ENCODE measurements around the gene BTRC. TPM values are rescaled to one million over a fixed set of nuclear protein-coding genes. Genes with fewer than 3 reads are reported as not detected.
A peak's percentile ranks its signal among the peaks of the same experiment; 100 is the strongest.

Gene BTRC
- polyA plus RNA-seq (2013), result 6.8 and 7.6 TPM in 2 replicates

DNA sequence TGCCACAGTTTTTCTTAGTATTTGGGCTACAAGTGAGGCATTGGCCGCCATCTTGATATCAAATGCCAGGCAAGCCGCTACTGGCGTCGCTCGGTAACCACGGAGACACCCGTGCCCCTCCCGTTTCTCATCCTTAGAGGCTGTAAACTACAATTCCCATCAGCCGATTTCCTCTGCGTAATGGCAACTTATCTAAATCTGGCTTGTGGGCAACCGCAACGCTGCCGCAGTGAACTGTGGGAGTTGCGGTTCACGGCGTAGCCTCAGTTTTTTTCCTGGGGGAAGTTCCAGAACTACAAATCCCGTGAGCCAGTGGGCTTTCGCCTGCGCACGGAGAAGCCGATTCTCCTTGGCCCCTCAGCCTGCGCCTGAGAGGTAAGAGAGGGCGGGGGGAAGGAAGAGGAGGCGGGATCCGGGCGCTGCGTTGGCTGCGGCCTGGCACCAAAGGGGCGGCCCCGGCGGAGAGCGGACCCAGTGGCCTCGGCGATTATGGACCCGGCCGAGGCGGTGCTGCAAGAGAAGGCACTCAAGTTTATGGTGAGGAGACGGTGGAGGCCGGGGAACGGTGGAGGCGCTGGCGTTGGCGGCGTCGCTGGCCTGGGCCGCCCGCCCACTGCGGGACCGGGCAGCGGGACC is at the start of gene BTRC:
Gene BTRC, plus strand, starts transcription at position 474 of the 636 bp plus-strand sequence. Its CDS starts 16 bp downstream, at position 490.
- peaks cover 0 to 2% of the 10 kb centered on the region in 2 experiments for H3K36me3 ChIP-seq (ENCODE audit: control insufficient read depth in 1 of 2, insufficient read depth in 2 of 2, low read length in 2 of 2)
- no CpG with 5 or more reads among the region's 50 CpGs for whole genome bisulfite sequencing (ENCODE audit: extremely low coverage, insufficient coverage, insufficient read length)
- no peaks in the 10 kb centered on the region for H3K9me3 ChIP-seq (ENCODE audit: insufficient read depth, low read depth, low read length)
- H3K4me3 ChIP-seq (ENCODE audit: low read depth, low read length), result peak within 1 kb of the TSS; percentile 99
- H2BK12ac ChIP-seq (ENCODE audit: low read length), result no peak within 1 kb of the TSS
- peak within 1 kb of the TSS; percentile 90 for H3K9ac ChIP-seq (ENCODE audit: low read length)
- H3K18ac ChIP-seq (ENCODE audit: low read length), result peak within 1 kb of the TSS; percentile 83
- peaks cover 7% of the 10 kb centered on the region for H3K79me1 ChIP-seq (ENCODE audit: low read length)
- peak within 1 kb of the TSS; percentile 97 for H2AFZ ChIP-seq (ENCODE audit: insufficient read depth, low read length, poor library complexity)
- peaks cover 7% of the 10 kb centered on the region for H3K79me2 ChIP-seq (ENCODE audit: control insufficient read depth, insufficient read depth, low read length, poor library complexity)
- no peak within 1 kb of the TSS for H2AK5ac ChIP-seq (ENCODE audit: low read length)
- peak within 1 kb of the TSS; percentile 86 for H3K27ac ChIP-seq (ENCODE audit: low read depth, low read length)
- peak within 1 kb of the TSS; percentile 92 for H4K8ac ChIP-seq (ENCODE audit: low read depth, low read length)
- no peak within 1 kb of the TSS for H3K23ac ChIP-seq (ENCODE audit: low read length)
- peak; percentile 99 for DNase-seq
- peak within 1 kb of the TSS; percentile 86 for H3K14ac ChIP-seq (ENCODE audit: low read length)
- peak within 1 kb of the TSS; percentile 92 for H4K12ac ChIP-seq (ENCODE audit: low read depth, low read length)
- peaks cover 3 to 4% of the 10 kb centered on the region in 2 experiments for H3K4me1 ChIP-seq (ENCODE audit: control insufficient read depth in 1 of 2, insufficient read depth in 2 of 2, low read length in 2 of 2)
- peak within 1 kb of the TSS; percentile 85 for H3K4me2 ChIP-seq (ENCODE audit: low read length)
- peak within 1 kb of the TSS; percentile 70 for H2BK120ac ChIP-seq (ENCODE audit: insufficient read depth, low read length, poor library complexity)
- H4K91ac ChIP-seq (ENCODE audit: low read depth, low read length), result peak within 1 kb of the TSS; percentile 79
- H2BK5ac ChIP-seq (ENCODE audit: low read depth, low read length, poor library complexity), result peak within 1 kb of the TSS; percentile 74
- H3K27me3 ChIP-seq (ENCODE audit: insufficient read depth, low read length), result no peaks in the 10 kb centered on the region
- peak within 1 kb of the TSS; percentile 70 for H3K4ac ChIP-seq (ENCODE audit: low read depth, low read length)

DNA sequence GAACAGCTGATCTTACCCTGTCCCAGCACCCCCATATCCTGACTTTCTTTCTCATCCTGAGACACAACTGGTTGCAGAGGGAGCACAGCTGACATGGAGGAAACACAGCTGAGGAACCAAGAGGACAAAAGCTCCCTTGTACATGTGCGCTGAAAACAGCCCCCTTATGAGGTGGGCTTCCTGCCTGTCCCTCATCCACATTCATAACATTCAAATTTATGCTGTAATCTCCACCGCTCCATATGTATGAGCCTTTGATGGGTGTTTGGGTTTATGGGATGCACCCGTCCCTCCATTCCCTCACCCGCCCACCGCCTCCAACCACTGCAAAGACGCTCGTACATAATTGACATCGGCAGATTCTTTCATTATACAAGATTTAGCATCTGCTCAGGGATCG is 49.6 kb upstream of the BTRC start:
- no peak overlapping the region for H4K8ac ChIP-seq (ENCODE audit: low read depth, low read length)
- no peak for DNase-seq
- H3K14ac ChIP-seq (ENCODE audit: low read length), result no peak overlapping the region
- H2AFZ ChIP-seq (ENCODE audit: insufficient read depth, low read length, poor library complexity), result no peak overlapping the region
- no peaks in the 10 kb centered on the region for H3K27me3 ChIP-seq (ENCODE audit: insufficient read depth, low read length)
- H3K79me1 ChIP-seq (ENCODE audit: low read length), result no peaks in the 10 kb centered on the region
- H2BK12ac ChIP-seq (ENCODE audit: low read length), result no peak overlapping the region
- WGBS (ENCODE audit: extremely low coverage, insufficient coverage, insufficient read length), result no CpG with 5 or more reads among the region's 9 CpGs
- no peak overlapping the region for H3K4me2 ChIP-seq (ENCODE audit: low read length)
- no peak overlapping the region for H3K27ac ChIP-seq (ENCODE audit: low read depth, low read length)
- H3K36me3 ChIP-seq (ENCODE audit: control insufficient read depth in 1 of 2, insufficient read depth in 2 of 2, low read length in 2 of 2), result no peaks in the 10 kb centered on the region
- H3K4me1 ChIP-seq (ENCODE audit: control insufficient read depth in 1 of 2, insufficient read depth in 2 of 2, low read length in 2 of 2), result no peaks in the 10 kb centered on the region
- H3K23ac ChIP-seq (ENCODE audit: low read length), result no peak overlapping the region
- H3K4ac ChIP-seq (ENCODE audit: low read depth, low read length), result no peak overlapping the region
- H3K9ac ChIP-seq (ENCODE audit: low read length), result no peak overlapping the region
- H4K12ac ChIP-seq (ENCODE audit: low read depth, low read length), result no peak overlapping the region
- H3K9me3 ChIP-seq (ENCODE audit: insufficient read depth, low read depth, low read length), result no peaks in the 10 kb centered on the region
- no peak overlapping the region for H4K91ac ChIP-seq (ENCODE audit: low read depth, low read length)
- H2BK120ac ChIP-seq (ENCODE audit: insufficient read depth, low read length, poor library complexity), result no peak overlapping the region
- H2BK5ac ChIP-seq (ENCODE audit: low read depth, low read length, poor library complexity), result no peak overlapping the region
- no peaks in the 10 kb centered on the region for H3K79me2 ChIP-seq (ENCODE audit: control insufficient read depth, insufficient read depth, low read length, poor library complexity)
- H3K18ac ChIP-seq (ENCODE audit: low read length), result no peak overlapping the region
- no peak overlapping the region for H2AK5ac ChIP-seq (ENCODE audit: low read length)
- H3K4me3 ChIP-seq (ENCODE audit: low read depth, low read length), result no peak overlapping the region

DNA sequence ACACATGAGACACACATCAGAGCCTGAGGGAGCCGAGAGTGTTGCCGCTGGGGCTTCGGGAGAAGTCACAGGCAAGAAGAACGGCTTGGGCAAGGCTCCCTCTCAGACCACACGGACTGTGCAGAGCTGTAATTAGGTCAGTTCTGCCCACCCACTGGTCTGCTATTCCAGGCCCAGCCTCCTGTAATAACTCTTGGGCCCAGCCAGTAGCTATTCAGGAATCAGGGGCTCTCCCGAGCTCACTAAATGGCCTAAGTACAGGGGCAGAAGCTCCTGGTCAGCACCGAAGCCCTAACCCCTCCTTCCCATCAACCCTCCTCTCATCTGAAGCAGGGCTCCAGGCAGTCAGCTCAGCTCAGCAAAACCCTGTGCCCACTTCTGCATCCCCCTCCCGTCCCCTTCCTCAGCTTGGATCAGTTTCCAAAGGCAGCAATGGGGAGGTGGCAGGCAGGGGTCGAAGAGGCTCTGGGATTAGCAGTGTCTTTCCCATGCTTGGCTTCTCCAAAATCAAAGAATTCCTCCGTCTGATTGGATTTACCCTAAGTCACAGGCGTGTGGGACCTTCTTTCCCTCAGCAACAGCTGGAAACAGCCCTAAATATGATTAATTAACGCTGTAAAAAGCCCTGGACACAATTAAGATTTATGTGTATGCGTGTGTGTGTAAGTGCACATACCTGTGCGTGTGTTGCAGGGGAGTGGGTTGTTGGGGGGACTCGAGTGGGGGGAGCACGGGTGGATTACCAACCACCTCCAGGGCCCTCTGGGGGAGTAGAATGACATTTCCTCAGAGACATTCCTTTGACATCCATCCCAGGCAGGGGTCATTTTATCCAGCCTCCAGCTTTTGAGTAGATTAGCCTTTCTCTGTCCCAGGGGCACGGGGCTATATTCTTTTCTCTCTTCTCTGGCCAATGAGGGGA is 48.4 kb upstream of the BTRC start:
- no peak overlapping the region for H2BK5ac ChIP-seq (ENCODE audit: low read depth, low read length, poor library complexity)
- no peak overlapping the region for H3K27ac ChIP-seq (ENCODE audit: low read depth, low read length)
- no peak overlapping the region for H3K4me3 ChIP-seq (ENCODE audit: low read depth, low read length)
- H3K9ac ChIP-seq (ENCODE audit: low read length), result peak overlapping the region; percentile 44
- H3K4ac ChIP-seq (ENCODE audit: low read depth, low read length), result no peak overlapping the region
- H4K12ac ChIP-seq (ENCODE audit: low read depth, low read length), result no peak overlapping the region
- no peak overlapping the region for H2AK5ac ChIP-seq (ENCODE audit: low read length)
- H3K14ac ChIP-seq (ENCODE audit: low read length), result no peak overlapping the region
- no peaks in the 10 kb centered on the region for H3K79me2 ChIP-seq (ENCODE audit: control insufficient read depth, insufficient read depth, low read length, poor library complexity)
- H2BK12ac ChIP-seq (ENCODE audit: low read length), result no peak overlapping the region
- H2BK120ac ChIP-seq (ENCODE audit: insufficient read depth, low read length, poor library complexity), result no peak overlapping the region
- H3K23ac ChIP-seq (ENCODE audit: low read length), result no peak overlapping the region
- no peak overlapping the region for H2AFZ ChIP-seq (ENCODE audit: insufficient read depth, low read length, poor library complexity)
- no peaks in the 10 kb centered on the region for H3K36me3 ChIP-seq (ENCODE audit: control insufficient read depth in 1 of 2, insufficient read depth in 2 of 2, low read length in 2 of 2)
- H3K18ac ChIP-seq (ENCODE audit: low read length), result no peak overlapping the region
- no peaks in the 10 kb centered on the region for H3K27me3 ChIP-seq (ENCODE audit: insufficient read depth, low read length)
- H4K91ac ChIP-seq (ENCODE audit: low read depth, low read length), result no peak overlapping the region
- H3K9me3 ChIP-seq (ENCODE audit: insufficient read depth, low read depth, low read length), result no peaks in the 10 kb centered on the region
- no peak overlapping the region for H3K4me2 ChIP-seq (ENCODE audit: low read length)
- DNase-seq, result no peak
- H4K8ac ChIP-seq (ENCODE audit: low read depth, low read length), result no peak overlapping the region
- WGBS (ENCODE audit: extremely low coverage, insufficient coverage, insufficient read length), result no CpG with 5 or more reads among the region's 17 CpGs
- no peaks in the 10 kb centered on the region for H3K79me1 ChIP-seq (ENCODE audit: low read length)
- H3K4me1 ChIP-seq (ENCODE audit: control insufficient read depth in 1 of 2, insufficient read depth in 2 of 2, low read length in 2 of 2), result no peaks in the 10 kb centered on the region

DNA sequence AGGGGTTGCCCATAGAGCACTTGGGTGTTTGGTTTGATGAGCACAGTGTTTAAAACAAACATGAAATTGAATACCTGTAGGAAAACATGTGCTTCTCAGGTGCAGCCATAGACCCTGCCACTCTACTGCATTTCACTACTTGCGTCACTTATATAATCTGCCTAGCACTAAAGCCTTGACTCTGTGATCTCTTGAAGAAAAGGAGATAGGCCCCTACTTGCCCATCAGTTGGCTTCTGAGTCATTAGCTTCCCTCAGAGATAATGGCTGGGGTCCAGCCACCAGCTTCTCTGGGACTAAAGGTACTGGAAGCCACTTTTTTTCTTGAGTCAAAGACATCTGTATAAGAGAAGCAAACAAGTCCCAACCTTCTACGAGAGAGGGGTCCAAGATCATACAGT is 45.9 kb upstream of the BTRC start:
- Histone ChIP-seq H3K18ac (ENCODE audit: low read length) (no peak overlapping the region), H2BK120ac (ENCODE audit: insufficient read depth, low read length, poor library complexity) (no peak overlapping the region), H2BK12ac (ENCODE audit: low read length) (no peak overlapping the region), H3K27me3 (ENCODE audit: insufficient read depth, low read length) (no peaks in the 10 kb centered on the region), H4K8ac (ENCODE audit: low read depth, low read length) (no peak overlapping the region), H3K14ac (ENCODE audit: low read length) (no peak overlapping the region), H2AK5ac (ENCODE audit: low read length) (no peak overlapping the region), H3K9ac (ENCODE audit: low read length) (no peak overlapping the region), H3K4me2 (ENCODE audit: low read length) (no peak overlapping the region), H3K9me3 (ENCODE audit: insufficient read depth, low read depth, low read length) (no peaks in the 10 kb centered on the region), H2BK5ac (ENCODE audit: low read depth, low read length, poor library complexity) (no peak overlapping the region), H2AFZ (ENCODE audit: insufficient read depth, low read length, poor library complexity) (no peak overlapping the region), H3K36me3 (ENCODE audit: control insufficient read depth in 1 of 2, insufficient read depth in 2 of 2, low read length in 2 of 2) (no peaks in the 10 kb centered on the region), H3K4ac (ENCODE audit: low read depth, low read length) (no peak overlapping the region), H3K79me2 (ENCODE audit: control insufficient read depth, insufficient read depth, low read length, poor library complexity) (no peaks in the 10 kb centered on the region), H3K79me1 (ENCODE audit: low read length) (no peaks in the 10 kb centered on the region), H4K91ac (ENCODE audit: low read depth, low read length) (no peak overlapping the region), H4K12ac (ENCODE audit: low read depth, low read length) (no peak overlapping the region), H3K27ac (ENCODE audit: low read depth, low read length) (no peak overlapping the region), H3K4me1 (ENCODE audit: control insufficient read depth in 1 of 2, insufficient read depth in 2 of 2, low read length in 2 of 2) (no peaks in the 10 kb centered on the region), H3K23ac (ENCODE audit: low read length) (no peak overlapping the region), H3K4me3 (ENCODE audit: low read depth, low read length) (no peak overlapping the region)
- no CpG with 5 or more reads among the region's 2 CpGs for WGBS (ENCODE audit: extremely low coverage, insufficient coverage, insufficient read length)
- no peak for DNase-seq

Measured in trophoblast cell (in vitro differentiated cells and primary cell).